Measurements from ENCODE around the gene CLCNKA.
"Not testable (repeated sequence)": the region's sequence is repeated elsewhere in the genome, so short reads cannot be mapped to it uniquely, and the experiment has no call there.

DNA sequence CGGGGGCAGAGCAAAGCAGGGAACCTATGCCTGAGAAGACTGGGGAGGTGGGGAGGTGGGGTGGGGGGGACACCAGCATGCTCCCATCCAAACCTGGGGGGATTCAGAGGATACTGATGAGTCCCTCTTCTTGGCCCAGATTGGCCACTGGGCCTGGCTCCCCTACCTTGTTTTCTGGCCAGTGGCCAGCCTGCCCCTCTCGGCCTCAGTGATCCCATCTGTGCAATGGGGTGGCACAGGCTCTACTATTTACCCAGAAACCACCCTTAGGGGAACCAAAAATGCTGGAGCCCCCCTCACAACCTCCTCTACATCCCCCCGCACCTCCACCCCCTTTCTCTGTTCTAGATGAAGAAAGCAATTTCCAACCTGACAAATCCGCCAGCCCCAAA is 34.7 kb downstream of the CLCNKA start:
- TF ChIP-seq, protein P1, sequence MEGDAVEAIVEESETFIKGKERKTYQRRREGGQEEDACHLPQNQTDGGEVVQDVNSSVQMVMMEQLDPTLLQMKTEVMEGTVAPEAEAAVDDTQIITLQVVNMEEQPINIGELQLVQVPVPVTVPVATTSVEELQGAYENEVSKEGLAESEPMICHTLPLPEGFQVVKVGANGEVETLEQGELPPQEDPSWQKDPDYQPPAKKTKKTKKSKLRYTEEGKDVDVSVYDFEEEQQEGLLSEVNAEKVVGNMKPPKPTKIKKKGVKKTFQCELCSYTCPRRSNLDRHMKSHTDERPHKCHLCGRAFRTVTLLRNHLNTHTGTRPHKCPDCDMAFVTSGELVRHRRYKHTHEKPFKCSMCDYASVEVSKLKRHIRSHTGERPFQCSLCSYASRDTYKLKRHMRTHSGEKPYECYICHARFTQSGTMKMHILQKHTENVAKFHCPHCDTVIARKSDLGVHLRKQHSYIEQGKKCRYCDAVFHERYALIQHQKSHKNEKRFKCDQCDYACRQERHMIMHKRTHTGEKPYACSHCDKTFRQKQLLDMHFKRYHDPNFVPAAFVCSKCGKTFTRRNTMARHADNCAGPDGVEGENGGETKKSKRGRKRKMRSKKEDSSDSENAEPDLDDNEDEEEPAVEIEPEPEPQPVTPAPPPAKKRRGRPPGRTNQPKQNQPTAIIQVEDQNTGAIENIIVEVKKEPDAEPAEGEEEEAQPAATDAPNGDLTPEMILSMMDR (IDR thresholded peaks at IDR 0.05) = not testable (repeated sequence)
- not testable (repeated sequence) for TF ChIP-seq POLR2A (IDR thresholded peaks at IDR 0.05)

All from lower leg skin (tissue), 3 donors.